SJSA1 (cell line): ENCODE results near the gene TPX2. TPM values are rescaled to one million over a fixed set of nuclear protein-coding genes. Genes with fewer than 3 reads are reported as not detected.

ENCODE experiments used
- DNase-seq, 2 experiments: peaks; one replicate each; pipeline ENCODE4 v3.0.0-alpha.2; 2015 to 2020; ENCODE audit warnings: low spot score in 2 of 2, low read depth in 1 of 2
- H3K27ac ChIP-seq: fragments of 250-450 bp; sonication (Bioruptor Pico); 2 replicates; pipeline ENCODE4 v1.5.1; 2020; ENCODE audit warnings: mild to moderate bottlenecking, moderate library complexity
- H3K27me3 ChIP-seq: fragments of 250-450 bp; sonication (Bioruptor Pico); replicated peaks from 2 replicates; pipeline ENCODE4 v1.5.1; 2020; ENCODE audit warnings: mild to moderate bottlenecking, moderate library complexity
- H3K36me3 ChIP-seq: fragments of 250-450 bp; sonication (Bioruptor Pico); 2 replicates; pipeline ENCODE4 v1.5.1; 2020; ENCODE audit warnings: mild to moderate bottlenecking
- H3K4me1 ChIP-seq: fragments of 250-450 bp; sonication (Bioruptor Pico); replicated peaks from 2 replicates; pipeline ENCODE4 v1.6.1; 2021; ENCODE audit warnings: mild to moderate bottlenecking
- H3K4me3 ChIP-seq: fragments of 250-450 bp; sonication (Bioruptor Pico); 2 replicates; pipeline ENCODE4 v1.5.1; 2020; ENCODE audit warnings: mild to moderate bottlenecking
- H3K9me3 ChIP-seq: fragments of 250-450 bp; sonication (Bioruptor Pico); replicated peaks from 2 replicates; pipeline ENCODE4 v1.5.1; 2020; ENCODE audit warnings: mild to moderate bottlenecking
- total RNA-seq: library from RNA; depleted of rRNA; stranded (reverse); fragments of >200 nt; shearing (Covaris generic); gene quantifications from 2 replicates; pipeline ENCODE4 v1.2.3, GENCODE V29; 2014

The TPX2 gene
- total RNA-seq, 1 experiment from 2014 or later, result 212 TPM

DNA sequence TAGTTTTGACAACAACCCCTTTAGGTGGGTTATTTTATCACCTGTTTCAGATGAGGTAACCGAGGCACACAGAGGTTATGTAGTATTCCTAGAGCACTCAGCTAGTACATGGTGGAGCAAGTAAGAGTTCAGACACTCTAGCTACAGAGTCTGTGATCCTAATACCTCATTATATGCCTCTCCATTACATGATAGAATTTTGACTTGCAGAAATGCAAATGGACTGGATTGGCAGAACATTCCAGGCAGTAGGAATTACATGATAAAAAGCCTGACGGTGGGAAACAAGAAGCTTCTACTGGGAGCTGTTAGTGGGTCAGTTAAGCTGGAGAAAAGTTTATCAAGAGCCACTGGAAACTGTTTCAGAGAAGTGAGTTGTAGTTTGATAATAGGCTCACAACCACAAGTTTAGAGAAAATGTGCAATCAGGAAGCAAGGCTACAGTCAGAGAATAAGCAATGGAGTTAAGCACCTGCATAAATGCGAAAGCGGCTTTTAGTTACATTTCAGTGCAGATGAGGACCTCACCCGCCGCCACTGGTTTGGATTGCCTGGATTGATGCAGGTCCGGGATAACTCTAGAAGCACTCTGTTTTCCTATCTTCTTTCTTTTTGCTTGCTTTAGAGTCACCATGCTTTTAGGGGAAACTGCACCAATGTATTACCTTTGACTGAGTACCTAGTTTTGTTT lies 45.4 kb downstream of the TPX2 start:
- peaks cover 100% of the 10 kb centered on the region for H3K36me3 ChIP-seq
- no peaks in the 10 kb centered on the region for H3K27me3 ChIP-seq
- no peaks in the 10 kb centered on the region for H3K9me3 ChIP-seq
- DNase-seq, result no peak
- H3K4me3 ChIP-seq, result no peak overlapping the region
- no peak overlapping the region for H3K27ac ChIP-seq
- peaks cover 8% of the 10 kb centered on the region for H3K4me1 ChIP-seq

- Histone ChIP-seq H3K9me3 (no peaks in the 10 kb centered on the region), H3K4me1 (peaks cover 8% of the 10 kb centered on the region), H3K4me3 (no peak overlapping the region), H3K27ac (no peak overlapping the region), H3K27me3 (no peaks in the 10 kb centered on the region), H3K36me3 (peaks cover 100% of the 10 kb centered on the region)
- no peak for DNase-seq
These were observed 46.0 kb downstream of the TPX2 start for GRCh38 chr20:31785089-31785488.

- DNase-seq, result no peak
- H3K27me3 ChIP-seq, result no peaks in the 10 kb centered on the region
- H3K27ac ChIP-seq, result no peak overlapping the region
- peaks cover 100% of the 10 kb centered on the region for H3K36me3 ChIP-seq
- H3K4me3 ChIP-seq, result no peak overlapping the region
- no peaks in the 10 kb centered on the region for H3K4me1 ChIP-seq
- no peaks in the 10 kb centered on the region for H3K9me3 ChIP-seq
These were observed 49.5 kb downstream of the TPX2 start for GRCh38 chr20:31788578-31788977.

DNA sequence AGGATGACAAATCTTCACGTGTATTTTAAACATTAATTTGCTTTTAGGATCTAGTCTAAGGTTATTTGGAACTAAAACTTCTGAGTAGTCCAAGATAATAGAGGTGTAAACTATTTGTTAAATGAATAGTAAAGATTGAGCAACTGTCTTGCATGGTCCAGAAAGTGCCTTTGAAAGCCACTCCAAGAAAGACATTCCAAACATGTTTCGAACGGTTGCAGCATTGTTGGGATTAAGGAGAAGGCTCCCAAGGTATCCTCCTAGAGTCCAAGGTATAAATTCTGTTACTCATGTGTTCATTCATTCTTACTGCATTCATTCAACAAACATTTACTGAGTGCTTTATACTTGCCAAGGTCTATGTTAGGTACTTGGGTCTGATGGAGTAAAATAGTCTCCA lies 51.3 kb downstream of the TPX2 start:
- H3K27me3 ChIP-seq, result no peaks in the 10 kb centered on the region
- DNase-seq, result no peak

GRCh38 chr20:31797364-31797763 lies 58.3 kb downstream of the TPX2 start:
- DNase-seq, result no peak
- Histone ChIP-seq H3K27ac (no peak overlapping the region), H3K36me3 (peaks cover 100% of the 10 kb centered on the region), H3K4me3 (no peak overlapping the region), H3K27me3 (no peaks in the 10 kb centered on the region), H3K4me1 (no peaks in the 10 kb centered on the region), H3K9me3 (no peaks in the 10 kb centered on the region)

More for the DNA sequence above, 51.3 kb downstream of the TPX2 start:
- no peaks in the 10 kb centered on the region for H3K4me1 ChIP-seq
- H3K9me3 ChIP-seq, result no peaks in the 10 kb centered on the region
- H3K4me3 ChIP-seq, result no peak overlapping the region
- H3K27ac ChIP-seq, result no peak overlapping the region
- peaks cover 100% of the 10 kb centered on the region for H3K36me3 ChIP-seq

- no peak for DNase-seq
These were observed 62.4 kb downstream of the TPX2 start for GRCh38 chr20:31801508-31801907.

DNA sequence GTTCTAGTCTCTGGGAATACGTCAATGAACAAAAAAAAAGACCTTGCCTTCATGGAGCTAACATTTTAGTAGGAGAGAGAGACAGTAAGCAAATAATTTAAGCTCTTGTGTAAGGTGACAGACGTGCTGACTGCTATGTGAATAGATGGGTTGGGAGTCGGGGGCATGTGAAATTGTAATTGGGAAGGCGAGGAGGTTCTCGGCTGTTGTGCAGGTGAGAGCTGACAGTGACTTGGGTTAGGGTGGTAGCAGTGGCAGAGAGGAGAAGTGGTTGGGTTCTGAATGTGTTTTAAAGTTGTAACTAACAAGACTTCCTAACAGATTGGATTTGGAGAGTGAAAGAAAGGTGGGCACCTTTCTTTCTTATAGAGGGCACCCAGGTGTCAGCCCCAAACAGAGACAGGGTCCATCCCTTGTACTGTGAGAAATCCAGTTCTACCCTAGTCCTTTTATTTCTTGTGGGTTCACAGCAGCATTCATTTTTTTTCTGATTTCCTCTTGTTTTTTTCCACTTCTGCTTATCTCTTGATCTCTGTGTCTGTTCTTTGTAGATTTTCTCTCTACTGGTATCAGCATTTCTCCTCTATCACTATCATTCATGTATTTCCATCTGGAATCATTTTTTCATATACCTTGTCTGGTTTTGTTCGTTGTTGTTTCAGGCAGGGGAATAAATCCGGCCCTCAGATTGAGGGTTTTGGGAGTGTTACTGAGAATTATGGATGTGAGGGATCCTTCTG lies 64.6 kb downstream of the TPX2 start:
- peaks cover 81% of the 10 kb centered on the region for H3K36me3 ChIP-seq
- H3K27me3 ChIP-seq, result no peaks in the 10 kb centered on the region
- H3K27ac ChIP-seq, result no peak overlapping the region
- H3K4me1 ChIP-seq, result no peaks in the 10 kb centered on the region
- H3K9me3 ChIP-seq, result no peaks in the 10 kb centered on the region
- DNase-seq, result no peak
- no peak overlapping the region for H3K4me3 ChIP-seq

More at GRCh38 chr20:31801508-31801907, 62.4 kb downstream of the TPX2 start:
- H3K36me3 ChIP-seq, result peaks cover 95% of the 10 kb centered on the region
- H3K9me3 ChIP-seq, result no peaks in the 10 kb centered on the region
- no peaks in the 10 kb centered on the region for H3K4me1 ChIP-seq
- no peaks in the 10 kb centered on the region for H3K27me3 ChIP-seq
- H3K4me3 ChIP-seq, result no peak overlapping the region
- H3K27ac ChIP-seq, result no peak overlapping the region

DNA sequence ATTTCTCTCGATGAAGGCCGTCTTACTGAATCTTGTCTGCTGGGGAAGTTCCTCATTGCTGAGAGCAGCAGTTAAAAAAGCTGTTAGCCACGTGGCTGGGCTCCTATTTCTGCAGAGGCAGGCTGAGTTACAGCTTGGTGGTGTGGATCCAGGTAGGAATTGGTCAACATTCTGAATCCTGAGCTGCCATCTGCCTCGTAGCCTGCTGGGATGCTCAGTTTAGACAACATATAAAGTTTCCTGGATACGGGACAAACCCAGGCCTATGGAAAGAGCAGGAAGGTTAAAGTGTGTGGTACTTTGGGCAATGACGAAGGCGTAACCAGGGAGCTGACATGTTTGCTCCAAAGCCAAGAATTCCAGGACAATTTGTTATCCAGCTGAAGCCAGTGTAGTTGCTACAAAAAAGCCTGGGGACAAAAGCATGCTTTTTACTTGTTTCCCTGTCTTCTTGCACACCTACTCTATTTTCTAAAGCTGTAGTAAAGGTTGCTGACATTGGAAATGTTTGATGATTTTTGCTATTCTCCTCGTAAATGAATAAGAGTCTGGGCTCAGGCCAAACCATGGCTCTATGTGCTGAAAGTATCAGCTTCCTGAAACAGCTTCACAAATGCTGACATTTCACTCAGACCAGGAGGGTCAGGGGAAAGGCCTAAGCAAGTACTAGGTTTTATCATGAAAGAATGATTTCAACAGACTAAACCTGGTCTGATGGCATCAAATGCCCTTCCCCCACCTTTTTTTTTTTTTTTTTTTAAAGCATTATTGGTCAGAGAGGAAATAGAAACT lies 67.7 kb downstream of the TPX2 start:
- no peak overlapping the region for H3K27ac ChIP-seq
- DNase-seq, result no peak
- no peak overlapping the region for H3K4me3 ChIP-seq
- peaks cover 21% of the 10 kb centered on the region for H3K4me1 ChIP-seq
- peaks cover 61% of the 10 kb centered on the region for H3K36me3 ChIP-seq
- H3K9me3 ChIP-seq, result no peaks in the 10 kb centered on the region
- no peaks in the 10 kb centered on the region for H3K27me3 ChIP-seq

DNA sequence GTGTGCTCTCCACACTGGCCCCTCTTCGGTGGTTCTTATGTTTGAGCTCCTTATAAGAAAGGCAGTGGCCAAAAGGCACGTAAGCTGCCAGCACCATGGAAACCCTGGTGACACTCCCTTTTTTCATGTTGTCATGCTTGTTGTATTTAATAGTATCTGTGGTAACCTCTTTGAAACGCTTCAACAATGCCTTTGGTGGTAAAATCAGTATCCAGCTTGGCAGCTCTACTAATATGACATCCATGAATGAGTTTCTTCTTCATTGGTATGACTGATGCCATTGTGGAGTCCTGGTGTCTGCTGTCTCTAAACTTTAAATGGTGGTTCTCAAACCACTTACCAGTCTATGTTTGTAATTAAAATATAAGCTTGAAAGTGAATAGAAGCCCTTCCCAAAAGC lies 69.4 kb downstream of the TPX2 start:
- Histone ChIP-seq H3K4me3 (no peak overlapping the region), H3K27me3 (no peaks in the 10 kb centered on the region), H3K4me1 (peaks cover 35% of the 10 kb centered on the region), H3K36me3 (peaks cover 45% of the 10 kb centered on the region), H3K9me3 (no peaks in the 10 kb centered on the region), H3K27ac (no peak overlapping the region)
- no peak for DNase-seq

DNA sequence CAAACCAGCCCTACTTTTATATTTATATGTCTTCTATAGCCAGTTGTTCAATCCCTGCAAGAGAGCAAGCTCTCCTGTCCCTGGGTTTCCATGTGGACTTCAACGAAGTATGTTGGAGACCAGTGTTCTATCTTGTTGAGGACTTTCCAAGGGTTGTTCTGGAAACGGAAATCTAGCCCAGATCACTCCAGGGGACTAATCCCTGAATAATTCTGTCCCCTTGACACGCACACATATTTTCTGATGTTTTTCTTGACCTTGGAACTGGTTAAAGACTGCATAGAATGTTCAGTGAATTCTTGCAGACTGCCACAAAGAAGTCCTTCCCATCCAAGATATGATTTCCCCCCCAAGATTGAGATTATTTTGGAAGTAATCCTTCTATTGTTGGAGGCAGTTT lies 70.6 kb downstream of the TPX2 start:
- Histone ChIP-seq H3K4me1 (peaks cover 35% of the 10 kb centered on the region), H3K27ac (peak overlapping the region; percentile 23), H3K36me3 (peaks cover 36% of the 10 kb centered on the region), H3K9me3 (no peaks in the 10 kb centered on the region), H3K4me3 (no peak overlapping the region), H3K27me3 (no peaks in the 10 kb centered on the region)
- no peak for DNase-seq

- Histone ChIP-seq H3K27me3 (no peaks in the 10 kb centered on the region), H3K4me3 (no peak overlapping the region), H3K4me1 (peaks cover 35% of the 10 kb centered on the region), H3K9me3 (no peaks in the 10 kb centered on the region), H3K36me3 (peaks cover 22% of the 10 kb centered on the region), H3K27ac (no peak overlapping the region)
- no peak for DNase-seq
These were observed 72.1 kb downstream of the TPX2 start for GRCh38 chr20:31811198-31811597.

GRCh38 chr20:31811796-31812728 lies 73.0 kb downstream of the TPX2 start:
- Histone ChIP-seq H3K9me3 (no peaks in the 10 kb centered on the region), H3K27ac (no peak overlapping the region), H3K36me3 (peaks cover 14% of the 10 kb centered on the region), H3K4me1 (peaks cover 35% of the 10 kb centered on the region), H3K4me3 (no peak overlapping the region), H3K27me3 (no peaks in the 10 kb centered on the region)
- peak; percentile 65 to 74 for DNase-seq

GRCh38 chr20:31813611-31814010 lies 74.5 kb downstream of the TPX2 start:
- Histone ChIP-seq H3K4me3 (no peak overlapping the region), H3K36me3 (peaks cover 12% of the 10 kb centered on the region), H3K27ac (no peak overlapping the region)

More at GRCh38 chr20:31813611-31814010, 74.5 kb downstream of the TPX2 start:
- no peak for DNase-seq
- Histone ChIP-seq H3K27me3 (no peaks in the 10 kb centered on the region), H3K9me3 (no peaks in the 10 kb centered on the region), H3K4me1 (peaks cover 35% of the 10 kb centered on the region)
